ENCODE results near the gene ACSF2. TPM values are rescaled to one million over a fixed set of nuclear protein-coding genes. Genes with fewer than 3 reads are reported as not detected.
A peak's percentile ranks its signal among the peaks of the same experiment; 100 is the strongest.

The ACSF2 gene
- total RNA-seq, 1 donor from 2014 or later = 70.4 TPM

DNA sequence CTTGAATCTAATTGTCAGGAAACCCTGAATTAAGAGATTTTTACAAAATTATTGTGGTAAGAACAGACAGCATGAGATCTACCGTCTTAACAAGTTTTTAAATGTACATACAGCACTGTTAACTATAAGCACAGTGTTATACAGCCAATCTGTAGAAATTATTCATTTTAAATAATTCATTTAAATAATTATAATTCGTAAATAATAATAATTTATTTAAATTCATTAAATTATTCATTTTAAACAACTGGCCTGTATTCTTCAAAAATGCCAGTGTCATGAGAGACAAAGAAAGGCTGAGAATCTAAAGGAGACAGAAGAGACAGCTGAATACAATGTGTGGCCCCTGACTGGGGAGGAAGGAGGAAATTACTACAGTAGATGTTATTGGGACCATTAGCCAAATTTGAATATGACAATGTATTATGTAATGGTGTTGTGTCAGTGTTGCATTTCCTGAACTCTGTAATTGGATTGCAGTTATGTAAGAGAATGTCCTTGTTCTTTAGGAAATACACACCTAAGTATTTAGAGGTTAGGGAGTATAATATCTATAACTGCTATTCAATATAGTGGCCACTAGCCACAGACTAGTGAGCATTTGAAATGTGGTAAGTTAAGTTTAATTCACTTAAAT is 55.0 kb downstream of the ACSF2 start:
- TF ChIP-seq, protein P1, sequence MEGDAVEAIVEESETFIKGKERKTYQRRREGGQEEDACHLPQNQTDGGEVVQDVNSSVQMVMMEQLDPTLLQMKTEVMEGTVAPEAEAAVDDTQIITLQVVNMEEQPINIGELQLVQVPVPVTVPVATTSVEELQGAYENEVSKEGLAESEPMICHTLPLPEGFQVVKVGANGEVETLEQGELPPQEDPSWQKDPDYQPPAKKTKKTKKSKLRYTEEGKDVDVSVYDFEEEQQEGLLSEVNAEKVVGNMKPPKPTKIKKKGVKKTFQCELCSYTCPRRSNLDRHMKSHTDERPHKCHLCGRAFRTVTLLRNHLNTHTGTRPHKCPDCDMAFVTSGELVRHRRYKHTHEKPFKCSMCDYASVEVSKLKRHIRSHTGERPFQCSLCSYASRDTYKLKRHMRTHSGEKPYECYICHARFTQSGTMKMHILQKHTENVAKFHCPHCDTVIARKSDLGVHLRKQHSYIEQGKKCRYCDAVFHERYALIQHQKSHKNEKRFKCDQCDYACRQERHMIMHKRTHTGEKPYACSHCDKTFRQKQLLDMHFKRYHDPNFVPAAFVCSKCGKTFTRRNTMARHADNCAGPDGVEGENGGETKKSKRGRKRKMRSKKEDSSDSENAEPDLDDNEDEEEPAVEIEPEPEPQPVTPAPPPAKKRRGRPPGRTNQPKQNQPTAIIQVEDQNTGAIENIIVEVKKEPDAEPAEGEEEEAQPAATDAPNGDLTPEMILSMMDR (IDR thresholded peaks at IDR 0.05) = no peak
- ATAC-seq (no peak), DNase-seq (no peak)
- Histone ChIP-seq H3K9me3 (no peaks in the 10 kb centered on the region), H3K4me1 (peaks cover 39% of the 10 kb centered on the region), H3K36me3 (peaks cover 43% of the 10 kb centered on the region), H3K27ac (no peak overlapping the region), H3K4me3 (no peak overlapping the region), H3K27me3 (ENCODE audit: low read depth) (no peaks in the 10 kb centered on the region)
- intact Hi-C loops (cut with DNase I) = no loop called here

DNA sequence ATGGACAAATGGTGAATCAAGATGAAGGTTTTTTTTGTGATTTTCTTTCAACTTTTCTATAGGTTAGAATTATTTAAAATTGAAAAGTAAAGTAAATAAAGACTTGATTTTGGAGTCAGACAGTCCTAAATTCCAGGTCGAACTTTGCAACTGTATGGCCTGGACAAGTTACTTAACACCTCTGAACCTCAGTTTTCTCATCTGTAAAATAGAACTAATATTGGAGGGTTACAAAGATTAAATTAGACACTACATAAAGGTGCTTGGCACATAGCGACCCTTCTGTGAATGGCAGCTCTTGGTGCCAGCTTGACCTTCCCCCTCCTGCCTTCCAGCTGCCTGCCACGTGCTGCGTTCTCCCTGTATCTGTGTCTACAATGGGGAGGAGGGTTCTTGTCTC is 55.6 kb downstream of the ACSF2 start:
- peaks cover 48% of the 10 kb centered on the region for H3K36me3 ChIP-seq
- TF ChIP-seq, protein P1 (IDR thresholded peaks at IDR 0.05) = no peak
- no peaks in the 10 kb centered on the region for H3K9me3 ChIP-seq
- no peak overlapping the region for H3K27ac ChIP-seq
- H3K27me3 ChIP-seq (ENCODE audit: low read depth) = no peaks in the 10 kb centered on the region
- ATAC-seq (no peak), DNase-seq (no peak)
- H3K4me1 ChIP-seq = peaks cover 39% of the 10 kb centered on the region
- no peak overlapping the region for H3K4me3 ChIP-seq
- intact Hi-C loops (cut with DNase I) = no loop called here

- Histone ChIP-seq H3K27me3 (ENCODE audit: low read depth) (no peaks in the 10 kb centered on the region), H3K9me3 (no peaks in the 10 kb centered on the region), H3K36me3 (peaks cover 48% of the 10 kb centered on the region), H3K27ac (no peak overlapping the region), H3K4me1 (peaks cover 39% of the 10 kb centered on the region), H3K4me3 (no peak overlapping the region)
- ATAC-seq (no peak), DNase-seq (peak; percentile 50)
- TF ChIP-seq, protein P1 (IDR thresholded peaks at IDR 0.05) = no peak
- intact Hi-C loops (cut with DNase I) = no loop called here
Observed at GRCh38 chr17:50482110-50482509, 56.1 kb downstream of the ACSF2 start.

DNA sequence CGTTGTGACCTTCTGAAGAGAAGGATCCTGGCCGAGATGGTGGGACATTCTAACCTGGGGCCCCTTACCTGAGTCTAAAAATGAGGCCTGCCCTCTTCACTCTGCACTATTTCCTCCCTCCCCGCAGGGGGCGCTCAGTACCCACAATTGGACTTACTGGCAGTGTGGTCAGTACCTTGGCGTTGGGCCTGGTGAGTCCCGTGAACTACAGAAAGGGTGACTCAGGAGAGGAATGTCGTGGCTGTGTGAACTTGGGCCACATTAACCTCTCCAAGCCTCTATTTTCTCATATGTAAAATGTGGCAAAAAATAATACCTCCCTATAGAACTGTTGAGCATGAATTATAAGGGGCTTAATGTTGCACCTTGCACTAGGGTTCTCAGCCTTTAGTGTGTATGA is 56.5 kb downstream of the ACSF2 start:
- TF ChIP-seq, protein P1 (IDR thresholded peaks at IDR 0.05) = peak; percentile 79
- H3K27me3 ChIP-seq (ENCODE audit: low read depth) = no peaks in the 10 kb centered on the region
- H3K4me1 ChIP-seq = peaks cover 39% of the 10 kb centered on the region
- H3K27ac ChIP-seq = peak overlapping the region; percentile 37
- ATAC-seq (peak; percentile 67 to 84), DNase-seq (peak; percentile 95)
- intact Hi-C loops (cut with DNase I) = no loop called here
- H3K9me3 ChIP-seq = no peaks in the 10 kb centered on the region
- peak overlapping the region; percentile 1 for H3K4me3 ChIP-seq
- H3K36me3 ChIP-seq = peaks cover 51% of the 10 kb centered on the region

- peak; percentile 20 for DNase-seq
- no peak overlapping the region for H3K27ac ChIP-seq
- peaks cover 55% of the 10 kb centered on the region for H3K36me3 ChIP-seq
- peaks cover 35% of the 10 kb centered on the region for H3K4me1 ChIP-seq
- no peaks in the 10 kb centered on the region for H3K9me3 ChIP-seq
- intact Hi-C loops (cut with DNase I) = no loop called here
- TF ChIP-seq, protein P1 (IDR thresholded peaks at IDR 0.05) = no peak
- H3K4me3 ChIP-seq = no peak overlapping the region
- H3K27me3 ChIP-seq (ENCODE audit: low read depth) = no peaks in the 10 kb centered on the region
- no peak for ATAC-seq
Observed at GRCh38 chr17:50483266-50483665, 57.2 kb downstream of the ACSF2 start.

Data from lower lobe of right lung (tissue), 2 donors.